ENCODE measurements around the gene NOCT.
"Not testable (repeated sequence)": the region's sequence is repeated elsewhere in the genome, so short reads cannot be mapped to it uniquely, and the experiment has no call there.

The NOCT gene

GRCh38 chr4:139008278-139008677, 7.3 kb upstream of the NOCT start:
- DNase-seq (ENCODE audit: extremely low read depth in 1 of 2, low read depth in 1 of 2) = not testable (repeated sequence)

- DNase-seq (ENCODE audit: extremely low read depth in 1 of 2, low read depth in 1 of 2) = no peak
Observed at GRCh38 chr4:139009702-139010101, 5.9 kb upstream of the NOCT start.

- no peak for DNase-seq (ENCODE audit: extremely low read depth in 1 of 2, low read depth in 1 of 2)
Observed at GRCh38 chr4:139011225-139011950, 4.2 kb upstream of the NOCT start.

- DNase-seq (ENCODE audit: extremely low read depth in 1 of 2, low read depth in 1 of 2) = no peak
Observed at GRCh38 chr4:139014371-139015268, 961 bp upstream of the NOCT start.

GRCh38 chr4:139015948-139016471, 429 bp downstream of the NOCT start:
- DNase-seq (ENCODE audit: extremely low read depth in 1 of 2, low read depth in 1 of 2) = peak in 1 of 2 donors; percentile 22

GRCh38 chr4:139017861-139018260, 2.3 kb downstream of the NOCT start:
- DNase-seq (ENCODE audit: extremely low read depth in 1 of 2, low read depth in 1 of 2) = no peak

- no peak for DNase-seq (ENCODE audit: extremely low read depth in 1 of 2, low read depth in 1 of 2)
Observed at GRCh38 chr4:139018501-139018900, 2.9 kb downstream of the NOCT start.

GRCh38 chr4:139018971-139019758, 3.6 kb downstream of the NOCT start:
- no peak for DNase-seq (ENCODE audit: extremely low read depth in 1 of 2, low read depth in 1 of 2)

GRCh38 chr4:139020384-139020783, 4.8 kb downstream of the NOCT start:
- no peak for DNase-seq (ENCODE audit: extremely low read depth in 1 of 2, low read depth in 1 of 2)

- DNase-seq (ENCODE audit: extremely low read depth in 1 of 2, low read depth in 1 of 2) = not testable (repeated sequence)
Observed at GRCh38 chr4:139021071-139021470, 5.5 kb downstream of the NOCT start.

- DNase-seq (ENCODE audit: extremely low read depth in 1 of 2, low read depth in 1 of 2) = no peak
Observed at GRCh38 chr4:139022835-139023234, 7.3 kb downstream of the NOCT start.

GRCh38 chr4:139024686-139025085, 9.1 kb downstream of the NOCT start:
- DNase-seq (ENCODE audit: extremely low read depth in 1 of 2, low read depth in 1 of 2) = no peak

- DNase-seq (ENCODE audit: extremely low read depth in 1 of 2, low read depth in 1 of 2) = no peak
Observed at GRCh38 chr4:139025841-139026240, 10.3 kb downstream of the NOCT start.

- no peak for DNase-seq (ENCODE audit: extremely low read depth in 1 of 2, low read depth in 1 of 2)
Observed at GRCh38 chr4:139027776-139028175, 12.2 kb downstream of the NOCT start.

GRCh38 chr4:139028191-139028661, 12.6 kb downstream of the NOCT start:
- DNase-seq (ENCODE audit: extremely low read depth in 1 of 2, low read depth in 1 of 2) = no peak

- not testable (repeated sequence) for DNase-seq (ENCODE audit: extremely low read depth in 1 of 2, low read depth in 1 of 2)
Observed at GRCh38 chr4:139029866-139030363, 14.3 kb downstream of the NOCT start.

- DNase-seq (ENCODE audit: extremely low read depth in 1 of 2, low read depth in 1 of 2) = peak; percentile 42 to 56
Observed at GRCh38 chr4:139030614-139031235, 15.1 kb downstream of the NOCT start.

- no peak for DNase-seq (ENCODE audit: extremely low read depth in 1 of 2, low read depth in 1 of 2)
Observed at GRCh38 chr4:139035650-139036049, 20.1 kb downstream of the NOCT start.

- no peak for DNase-seq (ENCODE audit: extremely low read depth in 1 of 2, low read depth in 1 of 2)
Observed at GRCh38 chr4:139036885-139037284, 21.3 kb downstream of the NOCT start.

GRCh38 chr4:139038874-139039443, 23.4 kb downstream of the NOCT start:
- DNase-seq (ENCODE audit: extremely low read depth in 1 of 2, low read depth in 1 of 2) = no peak
